H9 (cell line): ENCODE results near the gene MICALL2. TPM values are rescaled to one million over a fixed set of nuclear protein-coding genes. Genes with fewer than 3 reads are reported as not detected.

Source experiments
- DNase-seq: peaks from one replicate; pipeline ENCODE4 v3.0.0-alpha.2; 2017
- H2AFZ ChIP-seq: one replicate; pipeline ENCODE4 v1.6.1; 2013; ENCODE audit warnings: mild to moderate bottlenecking, low read length, control low read depth, moderate library complexity
- H2AK5ac ChIP-seq: 2 replicates; pipeline ENCODE4 v1.6.1; 2013; ENCODE audit warnings: low read length, control low read depth, mixed read lengths; ENCODE audit not compliant: insufficient read length
- H2BK120ac ChIP-seq: one replicate; pipeline ENCODE4 v1.6.1; 2013; ENCODE audit warnings: low read depth, mild to moderate bottlenecking, low read length, control low read depth, inconsistent platforms; ENCODE audit not compliant: poor library complexity, severe bottlenecking
- H2BK12ac ChIP-seq: 2 replicates; pipeline ENCODE4 v1.6.1; 2013; ENCODE audit warnings: low read length, control low read depth, mixed read lengths, low read depth; ENCODE audit not compliant: insufficient read length
- H2BK15ac ChIP-seq: 2 replicates; pipeline ENCODE4 v1.6.1; 2013; ENCODE audit warnings: low read depth, low read length, control low read depth
- H2BK20ac ChIP-seq: one replicate; pipeline ENCODE4 v1.6.1; 2013; ENCODE audit warnings: low read depth, mild to moderate bottlenecking, low read length, control low read depth, inconsistent platforms; ENCODE audit not compliant: poor library complexity, severe bottlenecking
- H2BK5ac ChIP-seq: 2 replicates; pipeline ENCODE4 v1.6.1; 2013; ENCODE audit warnings: low read length, control low read depth, mixed read lengths; ENCODE audit not compliant: insufficient read length
- H3K14ac ChIP-seq: 2 replicates; pipeline ENCODE4 v1.6.1; 2013; ENCODE audit warnings: low read length, control low read depth; ENCODE audit not compliant: insufficient read depth
- H3K18ac ChIP-seq: 2 replicates; pipeline ENCODE4 v1.6.1; 2013; ENCODE audit warnings: low read depth, mild to moderate bottlenecking, mixed read lengths, low read length, control low read depth; ENCODE audit not compliant: insufficient read length
- H3K23ac ChIP-seq: 2 replicates; pipeline ENCODE4 v1.6.1; 2013; ENCODE audit warnings: low read length, control low read depth, mixed read lengths, low read depth; ENCODE audit not compliant: insufficient read length
- H3K23me2 ChIP-seq: 2 replicates; pipeline ENCODE4 v1.6.1; 2013; ENCODE audit warnings: low read depth, mild to moderate bottlenecking, mixed read lengths, low read length, control low read depth; ENCODE audit not compliant: insufficient read length, poor library complexity, severe bottlenecking
- H3K27ac ChIP-seq: 2 replicates; pipeline ENCODE4 v1.5.1; 2013; ENCODE audit warnings: low read length, control low read depth, mixed read lengths, low read depth; ENCODE audit not compliant: insufficient read length
- H3K27me3 ChIP-seq: 2 replicates; pipeline ENCODE4 v1.6.1; 2013; ENCODE audit warnings: low read length, control low read depth, inconsistent platforms; ENCODE audit not compliant: insufficient read depth
- H3K4ac ChIP-seq: 2 replicates; pipeline ENCODE4 v1.6.1; 2013; ENCODE audit warnings: low read depth, mild to moderate bottlenecking, control low read depth, inconsistent platforms, low read length, moderate library complexity
- H3K4me1 ChIP-seq: 2 replicates; pipeline ENCODE4 v1.6.1; 2013; ENCODE audit warnings: low read length, control low read depth, inconsistent platforms; ENCODE audit not compliant: insufficient read depth
- H3K4me2 ChIP-seq: 2 replicates; pipeline ENCODE4 v1.6.1; 2013; ENCODE audit warnings: low read length, control low read depth, mixed read lengths; ENCODE audit not compliant: insufficient read length, insufficient read depth
- H3K56ac ChIP-seq: 2 replicates; pipeline ENCODE4 v1.6.1; 2013; ENCODE audit warnings: low read depth, mild to moderate bottlenecking, mixed read lengths, low read length, control low read depth; ENCODE audit not compliant: insufficient read length
- H3K79me1 ChIP-seq: 2 replicates; pipeline ENCODE4 v1.6.1; 2013; ENCODE audit warnings: low read depth, mild to moderate bottlenecking, moderate library complexity, low read length, control low read depth, inconsistent platforms; ENCODE audit not compliant: insufficient read depth, poor library complexity, severe bottlenecking
- H3K79me2 ChIP-seq: 2 replicates; pipeline ENCODE4 v1.6.1; 2013; ENCODE audit warnings: low read length, control low read depth, inconsistent platforms; ENCODE audit not compliant: insufficient read depth
- H3K9ac ChIP-seq: 2 replicates; pipeline ENCODE4 v1.6.1; 2013; ENCODE audit warnings: low read length, control low read depth, mixed read lengths; ENCODE audit not compliant: insufficient read length; ENCODE audit errors: extremely low read depth
- H3K9me3 ChIP-seq: one replicate; pipeline ENCODE4 v1.6.1; 2013; ENCODE audit warnings: low read depth, low read length, inconsistent platforms; ENCODE audit not compliant: control insufficient read depth
- H3T11ph ChIP-seq: one replicate; pipeline ENCODE4 v1.6.1; 2013; ENCODE audit warnings: mild to moderate bottlenecking, low read length, control low read depth, inconsistent platforms
- H4K20me1 ChIP-seq: one replicate; pipeline ENCODE4 v1.6.1; 2013; ENCODE audit not compliant: control insufficient read depth, insufficient read length, insufficient read depth
- H4K5ac ChIP-seq: 2 replicates; pipeline ENCODE4 v1.6.1; 2013; ENCODE audit warnings: low read depth, mild to moderate bottlenecking, mixed read lengths, low read length, control low read depth; ENCODE audit not compliant: insufficient read length
- H4K8ac ChIP-seq: replicated peaks from 2 replicates; pipeline ENCODE4 v1.6.1; 2013; ENCODE audit warnings: low read length, control low read depth, mixed read lengths, low read depth; ENCODE audit not compliant: insufficient read length
- H4K91ac ChIP-seq: 2 replicates; pipeline ENCODE4 v1.6.1; 2013; ENCODE audit warnings: low read depth, mild to moderate bottlenecking, moderate library complexity, mixed read lengths, low read length, control low read depth; ENCODE audit not compliant: insufficient read length
- H3K27ac Mint-ChIP-seq, 3 experiments: 2 replicates in 2 of 3; 3 replicates in 1 of 3; pipeline ENCODE4 v1.8.0; 2020 to 2021; ENCODE audit warnings: mixed read lengths in 3 of 3, mild to moderate bottlenecking in 1 of 3, moderate library complexity in 1 of 3
- H3K27me3 Mint-ChIP-seq: 2 replicates; pipeline ENCODE4 v1.8.0; 2021; ENCODE audit warnings: low read depth, mild to moderate bottlenecking, moderate library complexity, mixed read lengths
- H3K36me3 Mint-ChIP-seq, 3 experiments: 2 replicates in 2 of 3; 3 replicates in 1 of 3; pipeline ENCODE4 v1.8.0; 2020 to 2021; ENCODE audit warnings: low read depth in 3 of 3, mixed read lengths in 3 of 3; ENCODE audit not compliant: insufficient read depth in 1 of 3
- H3K4me1 Mint-ChIP-seq, 2 experiments: 2 replicates each; pipeline ENCODE4 v1.8.0; 2020; ENCODE audit warnings: mixed read lengths in 2 of 2
- H3K4me3 Mint-ChIP-seq, 2 experiments: 2 replicates in 1 of 2; 3 replicates in 1 of 2; pipeline ENCODE4 v1.8.0; 2020 to 2021; ENCODE audit warnings: mild to moderate bottlenecking in 2 of 2, mixed read lengths in 2 of 2, moderate library complexity in 1 of 2
- H3K9me3 Mint-ChIP-seq, 2 experiments: 2 replicates in 1 of 2; 3 replicates in 1 of 2; pipeline ENCODE4 v1.8.0; 2020; ENCODE audit warnings: mild to moderate bottlenecking in 2 of 2, mixed read lengths in 2 of 2, moderate library complexity in 1 of 2
- WGBS: extraction: QIAGEN DNeasy Blood & Tissue Kit; methylation state at CpG from one replicate; pipeline ENCODE4 v1.1.7; 2013; ENCODE audit warnings: missing lambda C conversion rate, low lambda C conversion rate, mixed read lengths; ENCODE audit not compliant: insufficient read length; ENCODE audit errors: extremely low coverage; 5-methylcytosine and 5-hydroxymethylcytosine counted together
- total RNA-seq: library from RNA; stranded (reverse); gene quantifications from 2 replicates; pipeline ENCODE4 v1.2.1, GENCODE V29; 2021
- TF ChIP-seq, protein P1 (sequence below): fragments of 200-600 bp; sonication (generic); conservative IDR thresholded peaks from 3 replicates; pipeline ENCODE4 v1.8.0; 2021; ENCODE audit warnings: antibody characterized with exemption, mild to moderate bottlenecking

Gene MICALL2
- total RNA-seq, 1 experiment from 2014 or later = 7.1 TPM

DNA sequence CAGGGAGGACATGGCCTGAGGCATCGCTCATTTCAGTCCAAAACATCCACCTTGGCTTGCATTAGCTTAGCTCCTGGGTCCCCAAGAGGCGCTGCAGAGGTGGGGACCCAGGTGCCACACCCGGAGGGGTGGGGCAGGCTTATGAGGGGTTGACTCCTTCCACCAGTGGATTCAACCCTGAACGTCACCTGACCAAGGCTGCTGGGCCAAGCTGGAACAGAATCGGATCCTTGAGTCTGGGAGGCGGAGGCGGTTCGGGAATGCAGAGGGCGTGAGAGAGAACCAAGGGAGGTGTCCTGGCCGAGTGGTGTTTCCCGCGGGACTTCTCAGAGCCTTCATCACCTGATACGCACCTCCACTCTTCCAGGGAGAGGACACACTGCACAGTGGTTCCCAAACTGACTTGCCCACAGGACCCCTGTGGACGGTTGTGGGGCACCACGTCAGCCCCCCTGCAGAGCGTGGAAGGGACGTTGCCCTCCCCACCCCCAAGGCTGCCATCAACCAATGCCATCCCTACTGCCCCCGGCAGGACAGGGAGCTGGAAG lies 4.5 kb upstream of the MICALL2 start:
- no peak overlapping the region for H2BK15ac ChIP-seq
- DNase-seq = no peak
- H3K4ac ChIP-seq = no peak overlapping the region
- no peak overlapping the region for H3K56ac ChIP-seq
- H3K79me1 ChIP-seq = no peaks in the 10 kb centered on the region
- no peak overlapping the region for H2BK20ac ChIP-seq
- Mint-ChIP-seq H3K36me3 (no peaks in the 10 kb centered on the region), H3K27me3 (peaks cover 2% of the 10 kb centered on the region; the same call in 1 of the 2 replicates), H3K9me3 (no peaks in the 10 kb centered on the region), H3K27ac (no peak overlapping the region), H3K4me3 (no peak overlapping the region), H3K4me1 (peaks cover 11 to 29% of the 10 kb centered on the region in 2 experiments)
- no peaks in the 10 kb centered on the region for H4K20me1 ChIP-seq
- H3K23me2 ChIP-seq = peaks cover 5% of the 10 kb centered on the region
- no peak overlapping the region for H4K5ac ChIP-seq
- H3K4me2 ChIP-seq = no peak overlapping the region
- no peak overlapping the region for H3K9ac ChIP-seq
- no peaks in the 10 kb centered on the region; the same call in 1 of the 2 replicates for H3K4me1 ChIP-seq
- no peak overlapping the region for H3K23ac ChIP-seq
- no peak overlapping the region for H2BK120ac ChIP-seq
- no peak overlapping the region for H3K18ac ChIP-seq
- no peak overlapping the region for H3K27ac ChIP-seq
- no peak overlapping the region for H4K8ac ChIP-seq
- H4K91ac ChIP-seq = no peak overlapping the region
- no peak overlapping the region for H2BK12ac ChIP-seq
- TF ChIP-seq, protein P1, sequence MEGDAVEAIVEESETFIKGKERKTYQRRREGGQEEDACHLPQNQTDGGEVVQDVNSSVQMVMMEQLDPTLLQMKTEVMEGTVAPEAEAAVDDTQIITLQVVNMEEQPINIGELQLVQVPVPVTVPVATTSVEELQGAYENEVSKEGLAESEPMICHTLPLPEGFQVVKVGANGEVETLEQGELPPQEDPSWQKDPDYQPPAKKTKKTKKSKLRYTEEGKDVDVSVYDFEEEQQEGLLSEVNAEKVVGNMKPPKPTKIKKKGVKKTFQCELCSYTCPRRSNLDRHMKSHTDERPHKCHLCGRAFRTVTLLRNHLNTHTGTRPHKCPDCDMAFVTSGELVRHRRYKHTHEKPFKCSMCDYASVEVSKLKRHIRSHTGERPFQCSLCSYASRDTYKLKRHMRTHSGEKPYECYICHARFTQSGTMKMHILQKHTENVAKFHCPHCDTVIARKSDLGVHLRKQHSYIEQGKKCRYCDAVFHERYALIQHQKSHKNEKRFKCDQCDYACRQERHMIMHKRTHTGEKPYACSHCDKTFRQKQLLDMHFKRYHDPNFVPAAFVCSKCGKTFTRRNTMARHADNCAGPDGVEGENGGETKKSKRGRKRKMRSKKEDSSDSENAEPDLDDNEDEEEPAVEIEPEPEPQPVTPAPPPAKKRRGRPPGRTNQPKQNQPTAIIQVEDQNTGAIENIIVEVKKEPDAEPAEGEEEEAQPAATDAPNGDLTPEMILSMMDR = no peak
- H2AK5ac ChIP-seq = no peak overlapping the region
- no peaks in the 10 kb centered on the region for H3K9me3 ChIP-seq
- H3K14ac ChIP-seq = no peak overlapping the region; the same call in 1 of the 2 replicates
- no peak overlapping the region for H3T11ph ChIP-seq
- no CpG with 5 or more reads among the region's 18 CpGs for WGBS
- no peaks in the 10 kb centered on the region for H3K79me2 ChIP-seq
- no peak overlapping the region for H2AFZ ChIP-seq
- H2BK5ac ChIP-seq = no peak overlapping the region
- H3K27me3 ChIP-seq = no peaks in the 10 kb centered on the region
